ENCODE results near the gene LUZP1. TPM values are rescaled to one million over a fixed set of nuclear protein-coding genes. Genes with fewer than 3 reads are reported as not detected.

LUZP1 gene
- total and polyA plus RNA-seq, 12 donors: 7.1 to 65.3 (median 26.5) TPM

DNA sequence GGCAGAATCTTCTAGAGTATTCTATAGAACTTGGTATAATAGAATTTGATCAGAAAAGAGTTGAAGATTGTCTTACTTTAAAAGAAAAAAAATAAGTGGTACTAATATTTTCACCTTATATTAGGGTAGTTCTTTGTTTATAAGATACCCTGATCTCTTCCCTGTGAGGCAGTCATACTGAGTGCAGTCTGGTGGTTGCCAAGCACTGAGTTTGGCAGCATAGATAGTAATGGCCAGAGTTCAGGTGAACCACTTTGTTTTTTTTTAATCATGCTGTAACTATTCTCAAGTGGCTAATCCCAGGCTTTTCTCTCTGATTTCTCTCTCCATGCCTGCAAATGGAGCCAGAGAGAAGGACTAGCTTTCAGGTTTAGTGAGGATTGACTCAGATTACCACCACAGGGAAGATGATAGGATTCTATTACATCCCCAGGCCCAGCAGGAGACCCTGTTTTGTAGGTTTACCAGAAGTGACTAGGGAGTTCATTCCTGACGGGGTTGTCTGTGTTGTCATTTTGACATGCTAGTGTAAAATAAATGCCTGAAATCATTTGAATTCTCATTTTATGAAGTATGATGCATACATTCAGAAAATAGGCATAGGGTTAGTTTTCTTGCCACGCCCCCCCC is 132.7 kb downstream of the LUZP1 start:
- TF ChIP-seq POLR2A (IDR thresholded peaks at IDR 0.05): no peak
- TF ChIP-seq, protein P1, sequence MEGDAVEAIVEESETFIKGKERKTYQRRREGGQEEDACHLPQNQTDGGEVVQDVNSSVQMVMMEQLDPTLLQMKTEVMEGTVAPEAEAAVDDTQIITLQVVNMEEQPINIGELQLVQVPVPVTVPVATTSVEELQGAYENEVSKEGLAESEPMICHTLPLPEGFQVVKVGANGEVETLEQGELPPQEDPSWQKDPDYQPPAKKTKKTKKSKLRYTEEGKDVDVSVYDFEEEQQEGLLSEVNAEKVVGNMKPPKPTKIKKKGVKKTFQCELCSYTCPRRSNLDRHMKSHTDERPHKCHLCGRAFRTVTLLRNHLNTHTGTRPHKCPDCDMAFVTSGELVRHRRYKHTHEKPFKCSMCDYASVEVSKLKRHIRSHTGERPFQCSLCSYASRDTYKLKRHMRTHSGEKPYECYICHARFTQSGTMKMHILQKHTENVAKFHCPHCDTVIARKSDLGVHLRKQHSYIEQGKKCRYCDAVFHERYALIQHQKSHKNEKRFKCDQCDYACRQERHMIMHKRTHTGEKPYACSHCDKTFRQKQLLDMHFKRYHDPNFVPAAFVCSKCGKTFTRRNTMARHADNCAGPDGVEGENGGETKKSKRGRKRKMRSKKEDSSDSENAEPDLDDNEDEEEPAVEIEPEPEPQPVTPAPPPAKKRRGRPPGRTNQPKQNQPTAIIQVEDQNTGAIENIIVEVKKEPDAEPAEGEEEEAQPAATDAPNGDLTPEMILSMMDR (IDR thresholded peaks at IDR 0.05): no peak
- H3K9me3 ChIP-seq (replicated peaks in 1 of 3): no peaks in the 10 kb centered on the region
- 84 to 93% (median 90%) methylated on average over 2 of the region's 2 CpGs for WGBS, 4 donors
- H3K36me3 ChIP-seq (replicated peaks in 1 of 2): no peaks in the 10 kb centered on the region
- intact Hi-C loops (cut with DNase I): no loop called here
- no peaks in the 10 kb centered on the region for H3K27me3 ChIP-seq
- no peak overlapping the region for H3K27ac ChIP-seq
- no peak overlapping the region for H3K4me3 ChIP-seq
- no peaks in the 10 kb centered on the region for H3K4me1 ChIP-seq (replicated peaks in 1 of 2)
- no peak for DNase-seq

Small RNAs within 50 kb of the gene (microRNA-seq; reads per million reads assigned to microRNA genes)
- gene MIR3115 (0 to 0.89 (median 0.38) reads per million in 3 donors), gene MIR4419A (0 reads per million in 3 donors)

Small RNAs within 50 kb of the gene (small RNA-seq; reads per million reads assigned to genes)
- gene MIR3115 (0 reads per million in 2 donors), gene MIR4419A (0 reads per million in 2 donors), gene RNU6-135P (0 to 0.08 reads per million in 2 donors), gene RNU6-514P (0 reads per million in 2 donors)

Other genes starting within 250 kb of the LUZP1 start
- gene LACTBL1, start 196.0 kb downstream of the LUZP1 start, total RNA-seq: not detected
- gene LACTBL1, start 196.0 kb downstream of the LUZP1 start, polyA plus RNA-seq: not detected
- gene TEX46, start 153.0 kb downstream of the LUZP1 start, total RNA-seq: not detected
- gene TEX46, start 153.0 kb downstream of the LUZP1 start, polyA plus RNA-seq: not detected
- 10 to 100 TPM; 43.0 to 87.1 (median 61.9) TPM for gene KDM1A, start 149.4 kb downstream of the LUZP1 start, total RNA-seq
- gene KDM1A, start 149.4 kb downstream of the LUZP1 start, polyA plus RNA-seq: 10 to 100 TPM; 25.3 to 47.8 (median 30.0) TPM
- gene HTR1D, start 48.6 kb upstream of the LUZP1 start, total RNA-seq: under 1 TPM in 1 of 9 donors, not detected in 8; 0.06 TPM
- gene HTR1D, start 48.6 kb upstream of the LUZP1 start, polyA plus RNA-seq: under 1 TPM in 1 of 3 donors, not detected in 2; 0.03 TPM
- gene HNRNPR, start 175.4 kb upstream of the LUZP1 start, total RNA-seq: 100 to 1,000 TPM in 4 of 9 donors, 10 to 100 TPM in 5; 36.5 to 141 (median 96.3) TPM
- gene HNRNPR, start 175.4 kb upstream of the LUZP1 start, polyA plus RNA-seq: 100 to 1,000 TPM in 1 of 3 donors, 10 to 100 TPM in 2; 51.7 to 190 (median 83.1) TPM
- 10 to 100 TPM in 8 of 9 donors, 1 to 10 TPM in 1; 7.8 to 43.7 (median 27.4) TPM for gene ZNF436, start 201.0 kb upstream of the LUZP1 start, total RNA-seq
- gene ZNF436, start 201.0 kb upstream of the LUZP1 start, polyA plus RNA-seq: 10 to 100 TPM; 10.1 to 16.2 (median 13.3) TPM

Data from adrenal gland (tissue), 12 donors.